ENCODE measurements around the gene BSND. TPM values are rescaled to one million over a fixed set of nuclear protein-coding genes. Genes with fewer than 3 reads are reported as not detected.

BSND gene
- polyA plus RNA-seq, 1 of the 3 experiments (the other 2 are of a cell fraction), result not detected

- Histone ChIP-seq H3F3A (replicated peaks; ENCODE audit: insufficient read depth) (no peaks in the 10 kb centered on the region), H3K9ac (no peak overlapping the region), H3K79me2 (ENCODE audit: insufficient read depth) (no peaks in the 10 kb centered on the region), H3K27ac (ENCODE audit: low read depth in 2 of 2, low read length in 1 of 2) (no peak overlapping the region), H2AFZ (ENCODE audit: low read depth) (no peak overlapping the region), H3K9me2 (no peaks in the 10 kb centered on the region), H3K4me3 (ENCODE audit: low read depth in 2 of 2, low read length in 1 of 2) (no peak overlapping the region), H3K9me3 (no peaks in the 10 kb centered on the region), H4K20me1 (ENCODE audit: insufficient read depth) (no peaks in the 10 kb centered on the region), H3K4me1 (ENCODE audit: control insufficient read depth in 1 of 2, insufficient read depth in 2 of 2, low read depth in 1 of 2, low read length in 1 of 2) (peaks cover 0 to 16% of the 10 kb centered on the region in 2 experiments; a peak in 1 of 4 replicates), H3K4me2 (no peak overlapping the region), H3K27me3 (ENCODE audit: insufficient read depth) (peaks cover 42% of the 10 kb centered on the region), H3K36me3 (replicated peaks in 1 of 2; ENCODE audit: control insufficient read depth in 1 of 2, insufficient read depth in 2 of 2, low read length in 1 of 2) (no peaks in the 10 kb centered on the region)
- no peak for TF ChIP-seq ELF1 (IDR thresholded peaks at IDR 0.05)
- TF ChIP-seq RFX5 (IDR thresholded peaks at IDR 0.05; ENCODE audit: low read length), result no peak
- no peak for TF ChIP-seq CHD2 (IDR thresholded peaks at IDR 0.05; ENCODE audit: low read length, partially characterized antibody)
- TF ChIP-seq MXI1 (IDR thresholded peaks at IDR 0.05; ENCODE audit: low read depth, low read length), result no peak
- no peak for TF ChIP-seq GATA2 (CRISPR knock-in tag; IDR thresholded peaks at IDR 0.05)
- TF ChIP-seq POLR2AphosphoS5 (IDR thresholded peaks at IDR 0.05; ENCODE audit: low read depth, low read length), result no peak
- no peak for TF ChIP-seq TAF1 (IDR thresholded peaks at IDR 0.05; ENCODE audit: borderline replicate concordance, low read depth, low read length)
- TF ChIP-seq RXRA (IDR thresholded peaks at IDR 0.05; ENCODE audit: borderline replicate concordance, low read depth), result no peak
- POLR2A ChIA-PET, result no interaction called here
- CTCF ChIA-PET, result interaction anchor here (0.6 to 1.0 kb wide), 2 partner anchors 91 to 189 kb away, joined by 3 to 4 read pairs; no protein-coding TSS in a partner anchor
- DNase-seq, result no peak
- 58% methylated on average over 3 of the region's 3 CpGs for WGBS (ENCODE audit: low lambda C conversion rate)
Observed at GRCh38 chr1:55041613-55042012, 42.9 kb downstream of the BSND start.

- no peaks in the 10 kb centered on the region for H4K20me1 ChIP-seq (ENCODE audit: insufficient read depth)
- no peaks in the 10 kb centered on the region for H3K9me3 ChIP-seq
- H3K36me3 ChIP-seq (replicated peaks in 1 of 2; ENCODE audit: control insufficient read depth in 1 of 2, insufficient read depth in 2 of 2, low read length in 1 of 2), result no peaks in the 10 kb centered on the region
- H3K27me3 ChIP-seq (ENCODE audit: insufficient read depth), result peaks cover 42% of the 10 kb centered on the region
- ChIA-PET POLR2A (no interaction called here), CTCF (interaction anchor here (3.1 kb wide), 1 partner anchor 21 kb away, joined by 9 read pairs; no protein-coding TSS in a partner anchor)
- no peak overlapping the region for H2AFZ ChIP-seq (ENCODE audit: low read depth)
- H3K4me1 ChIP-seq (ENCODE audit: control insufficient read depth in 1 of 2, insufficient read depth in 2 of 2, low read depth in 1 of 2, low read length in 1 of 2), result peaks cover 0 to 16% of the 10 kb centered on the region in 2 experiments; a peak in 1 of 4 replicates
- H3K9me2 ChIP-seq, result no peaks in the 10 kb centered on the region
- no peak overlapping the region for H3K4me3 ChIP-seq (ENCODE audit: low read depth in 2 of 2, low read length in 1 of 2)
- H3F3A ChIP-seq (replicated peaks; ENCODE audit: insufficient read depth), result no peaks in the 10 kb centered on the region
- H3K27ac ChIP-seq (ENCODE audit: low read depth in 2 of 2, low read length in 1 of 2), result no peak overlapping the region
- no peaks in the 10 kb centered on the region for H3K79me2 ChIP-seq (ENCODE audit: insufficient read depth)
- no peak for DNase-seq
- no peak overlapping the region for H3K4me2 ChIP-seq
- no peak overlapping the region for H3K9ac ChIP-seq
- TF ChIP-seq JUND (IDR thresholded peaks at IDR 0.05), result no peak
- no peak for TF ChIP-seq RCOR1 (IDR thresholded peaks at IDR 0.05; ENCODE audit: low read length)
- TF ChIP-seq REST (IDR thresholded peaks at IDR 0.05; ENCODE audit: low read depth, low read length), result no peak
- TF ChIP-seq GABPA (IDR thresholded peaks at IDR 0.05; ENCODE audit: low read depth), result no peak
- no peak for TF ChIP-seq MXI1 (IDR thresholded peaks at IDR 0.05; ENCODE audit: low read depth, low read length)
- TF ChIP-seq RFX5 (IDR thresholded peaks at IDR 0.05; ENCODE audit: low read length), result no peak
- TF ChIP-seq EZH2phosphoT487 (IDR thresholded peaks at IDR 0.05; ENCODE audit: borderline replicate concordance, low read depth), result no peak
- no peak for TF ChIP-seq RAD21 (IDR thresholded peaks at IDR 0.05; ENCODE audit: low read length)
- no peak for TF ChIP-seq TCF12 (IDR thresholded peaks at IDR 0.05)
- no peak for TF ChIP-seq EP300 (IDR thresholded peaks at IDR 0.05; ENCODE audit: borderline replicate concordance in 1 of 2, low read depth in 1 of 2, low read length in 1 of 2)
- no peak for TF ChIP-seq GATA2 (CRISPR knock-in tag; IDR thresholded peaks at IDR 0.05)
- TF ChIP-seq FOSL2 (IDR thresholded peaks at IDR 0.05; ENCODE audit: borderline replicate concordance, low read depth), result no peak
- TF ChIP-seq NRF1 (IDR thresholded peaks at IDR 0.05; ENCODE audit: low read depth, low read length), result no peak
- TF ChIP-seq NFIC (IDR thresholded peaks at IDR 0.05; ENCODE audit: borderline replicate concordance), result no peak
- no peak for TF ChIP-seq RXRA (IDR thresholded peaks at IDR 0.05; ENCODE audit: borderline replicate concordance, low read depth)
- 65% methylated on average over 2 of the region's 2 CpGs for WGBS (ENCODE audit: low lambda C conversion rate)
Observed at GRCh38 chr1:55043011-55043410, 44.3 kb downstream of the BSND start.
